WERI-Rb-1 (cell line): Measurements from ENCODE around the gene FUT9.
A peak's percentile ranks its signal among the peaks of the same experiment; 100 is the strongest.

Experiments
- DNase-seq: peaks from one replicate; pipeline ENCODE4 v3.0.0-alpha.2; 2020
- H3K27ac ChIP-seq: fragments of 250-450 bp; sonication (Bioruptor Pico); 2 replicates; pipeline ENCODE4 v1.5.1; 2020; ENCODE audit warnings: mild to moderate bottlenecking, moderate library complexity
- H3K27me3 ChIP-seq: fragments of 250-450 bp; sonication (Bioruptor Pico); 2 replicates; pipeline ENCODE4 v1.5.1; 2021; ENCODE audit warnings: mild to moderate bottlenecking, low read depth, moderate library complexity; ENCODE audit not compliant: insufficient read depth, severe bottlenecking
- H3K36me3 ChIP-seq: fragments of 250-450 bp; sonication (Bioruptor Pico); 2 replicates; pipeline ENCODE4 v1.5.1; 2020; ENCODE audit warnings: mild to moderate bottlenecking, moderate library complexity
- H3K4me3 ChIP-seq: 2 replicates; pipeline ENCODE4 v1.5.1; 2011; ENCODE audit warnings: low read depth, mild to moderate bottlenecking, control low read depth, low read length
- H3K9me3 ChIP-seq: fragments of 250-450 bp; sonication (Bioruptor Pico); 2 replicates; pipeline ENCODE4 v1.5.1; 2021; ENCODE audit warnings: mild to moderate bottlenecking, moderate library complexity; ENCODE audit not compliant: severe bottlenecking
- CTCF ChIP-seq: IDR thresholded peaks from 2 replicates; pipeline ENCODE4 v1.5.1; 2011; ENCODE audit warnings: low read depth, mild to moderate bottlenecking, control low read depth, inconsistent platforms, low read length

Gene FUT9

GRCh38 chr6:96015518-96016333 is at the start of gene FUT9:
TSS of gene FUT9 (plus strand) at chr6:96015974. CDS start at chr6:96203156, 187,182 bp downstream.
- H3K27ac ChIP-seq, result peak within 1 kb of the TSS; percentile 84

GRCh38 chr6:95967594-95967993 is 48.2 kb upstream of the FUT9 start:
- no peak for TF ChIP-seq CTCF
- Histone ChIP-seq H3K27ac (no peak overlapping the region), H3K36me3 (no peaks in the 10 kb centered on the region), H3K9me3 (no peaks in the 10 kb centered on the region), H3K4me3 (no peak overlapping the region), H3K27me3 (no peaks in the 10 kb centered on the region)
- DNase-seq, result no peak

More at GRCh38 chr6:96015518-96016333, at the start of gene FUT9:
- DNase-seq, result peak; percentile 88
- TF ChIP-seq CTCF, result peak; percentile 52
- Histone ChIP-seq H3K9me3 (no peaks in the 10 kb centered on the region), H3K36me3 (no peaks in the 10 kb centered on the region), H3K4me3 (peak within 1 kb of the TSS; percentile 69), H3K27me3 (no peaks in the 10 kb centered on the region)

GRCh38 chr6:95973976-95974375 is 41.8 kb upstream of the FUT9 start:
- H3K27ac ChIP-seq, result no peak overlapping the region
- no peaks in the 10 kb centered on the region for H3K36me3 ChIP-seq
- TF ChIP-seq CTCF, result no peak
- no peaks in the 10 kb centered on the region for H3K27me3 ChIP-seq
- DNase-seq, result no peak
- no peak overlapping the region for H3K4me3 ChIP-seq
- H3K9me3 ChIP-seq, result no peaks in the 10 kb centered on the region

GRCh38 chr6:95978230-95978629 is 37.5 kb upstream of the FUT9 start:
- H3K4me3 ChIP-seq, result no peak overlapping the region
- H3K27me3 ChIP-seq, result no peaks in the 10 kb centered on the region
- no peaks in the 10 kb centered on the region for H3K36me3 ChIP-seq
- DNase-seq, result no peak
- no peak for TF ChIP-seq CTCF
- H3K9me3 ChIP-seq, result no peaks in the 10 kb centered on the region
- no peak overlapping the region for H3K27ac ChIP-seq

- TF ChIP-seq CTCF, result no peak
- H3K27me3 ChIP-seq, result no peaks in the 10 kb centered on the region
- DNase-seq, result no peak
- H3K36me3 ChIP-seq, result no peaks in the 10 kb centered on the region
- H3K4me3 ChIP-seq, result no peak overlapping the region
- no peak overlapping the region for H3K27ac ChIP-seq
- H3K9me3 ChIP-seq, result peaks cover 3% of the 10 kb centered on the region
Measured at GRCh38 chr6:95991906-95992305, 23.9 kb upstream of the FUT9 start.
